Adrenal gland (tissue), 5 donors: Measurements from ENCODE around the gene ASAP2.

ENCODE experiments used
- POLR2A ChIP-seq, 2 donors: fragments of 450-650 bp; IDR thresholded peaks; one replicate each; pipeline ENCODE4 v1.6.1; 2017; ENCODE audit warnings: antibody characterized with exemption in 2 of 2, mild to moderate bottlenecking in 2 of 2, moderate library complexity in 1 of 2
- TF ChIP-seq, protein P1 (sequence below), 6 experiments: fragments of 450-650 bp in 4 of 6; fragments of 200-600 bp in 2 of 6; sonication (generic) in 1 of 6; IDR thresholded peaks; 1 replicate in 5 of 6; 2 replicates in 1 of 6; pipeline versions ENCODE4 v1.5.1 to v1.8.0; 2016 to 2021; ENCODE audit warnings: antibody characterized with exemption in 6 of 6, mild to moderate bottlenecking in 2 of 6, moderate library complexity in 1 of 6
- donor health status: DM: no; HTN: no; CAD: no.

DNA sequence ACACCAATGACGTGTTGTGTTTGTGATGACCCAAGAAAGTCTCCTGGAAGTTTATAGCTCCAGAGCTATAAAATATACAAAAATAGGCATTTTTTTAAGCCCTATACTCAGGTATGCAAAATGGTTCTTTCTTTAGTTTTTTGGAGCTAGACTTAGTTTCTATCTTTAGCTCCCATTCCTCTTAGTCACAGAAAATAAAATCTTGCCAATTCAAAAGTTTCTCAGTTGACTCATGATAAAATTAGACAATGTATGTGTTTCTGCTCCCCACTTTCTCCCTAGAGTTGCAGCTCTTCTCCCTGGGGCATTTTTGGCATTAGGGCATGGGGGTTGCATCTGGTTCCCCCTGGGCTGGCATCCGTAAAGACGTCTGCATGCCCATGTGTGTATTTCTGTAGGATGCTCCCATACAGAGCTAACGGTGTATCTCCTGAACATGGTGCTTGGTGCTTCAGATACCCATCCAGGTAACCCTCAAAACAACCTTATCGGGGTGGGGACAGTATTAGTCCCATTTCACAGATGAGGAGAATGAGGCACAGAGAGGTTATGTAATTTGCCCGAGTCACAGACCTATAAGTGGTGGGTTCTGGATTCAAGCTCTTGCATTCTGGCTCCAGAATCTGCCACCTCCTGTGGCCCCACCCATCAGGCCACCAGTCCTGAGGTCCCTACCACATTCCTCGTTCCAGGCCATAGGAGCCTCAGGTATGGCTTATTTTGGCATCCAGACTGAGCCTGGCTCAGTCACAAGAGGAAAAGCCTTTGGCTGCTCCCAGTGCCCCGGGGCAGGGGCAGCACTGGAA is 43.1 kb upstream of the ASAP2 start:
- no peak for TF ChIP-seq POLR2A (IDR thresholded peaks at IDR 0.05)
- TF ChIP-seq, protein P1, sequence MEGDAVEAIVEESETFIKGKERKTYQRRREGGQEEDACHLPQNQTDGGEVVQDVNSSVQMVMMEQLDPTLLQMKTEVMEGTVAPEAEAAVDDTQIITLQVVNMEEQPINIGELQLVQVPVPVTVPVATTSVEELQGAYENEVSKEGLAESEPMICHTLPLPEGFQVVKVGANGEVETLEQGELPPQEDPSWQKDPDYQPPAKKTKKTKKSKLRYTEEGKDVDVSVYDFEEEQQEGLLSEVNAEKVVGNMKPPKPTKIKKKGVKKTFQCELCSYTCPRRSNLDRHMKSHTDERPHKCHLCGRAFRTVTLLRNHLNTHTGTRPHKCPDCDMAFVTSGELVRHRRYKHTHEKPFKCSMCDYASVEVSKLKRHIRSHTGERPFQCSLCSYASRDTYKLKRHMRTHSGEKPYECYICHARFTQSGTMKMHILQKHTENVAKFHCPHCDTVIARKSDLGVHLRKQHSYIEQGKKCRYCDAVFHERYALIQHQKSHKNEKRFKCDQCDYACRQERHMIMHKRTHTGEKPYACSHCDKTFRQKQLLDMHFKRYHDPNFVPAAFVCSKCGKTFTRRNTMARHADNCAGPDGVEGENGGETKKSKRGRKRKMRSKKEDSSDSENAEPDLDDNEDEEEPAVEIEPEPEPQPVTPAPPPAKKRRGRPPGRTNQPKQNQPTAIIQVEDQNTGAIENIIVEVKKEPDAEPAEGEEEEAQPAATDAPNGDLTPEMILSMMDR (IDR thresholded peaks at IDR 0.05) = no peak
